ENCODE data around the gene FSD1. TPM values are rescaled to one million over a fixed set of nuclear protein-coding genes. Genes with fewer than 3 reads are reported as not detected.

The FSD1 gene
- total RNA-seq, 1 donor from 2014 or later: 17.7 TPM

DNA sequence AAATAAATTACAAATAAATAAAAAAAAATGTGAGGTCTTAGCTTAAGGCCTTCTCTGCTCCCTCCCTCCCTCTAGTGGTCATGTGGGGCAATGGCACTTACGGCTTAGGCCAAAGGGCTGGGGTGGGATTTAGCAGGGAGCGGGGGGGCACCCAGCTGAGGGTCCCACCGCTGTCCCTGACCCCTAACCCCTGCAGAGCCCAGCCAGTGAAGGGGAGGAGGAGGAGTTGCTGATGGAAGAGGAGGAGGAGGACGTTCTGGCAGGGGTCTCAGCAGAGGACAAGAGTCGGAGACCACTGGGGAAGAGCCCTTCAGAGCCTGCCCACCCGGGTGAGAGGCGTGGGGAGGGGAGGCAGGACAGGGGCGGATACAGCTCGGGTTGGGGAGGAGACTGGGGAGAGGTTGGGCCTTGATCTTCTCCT is 48.3 kb downstream of the FSD1 start:
- H3K27ac Mint-ChIP-seq: no peak overlapping the region
- H3K4me3 Mint-ChIP-seq: no peak overlapping the region
- DNase-seq (ENCODE audit: low spot score in 2 of 2, unreplicated experiment in 2 of 2): peak; percentile 51 to 76
- H3K4me1 Mint-ChIP-seq: no peaks in the 10 kb centered on the region
- no peaks in the 10 kb centered on the region for H3K9me3 Mint-ChIP-seq
- H3K27me3 Mint-ChIP-seq (ENCODE audit: low read depth): no peaks in the 10 kb centered on the region
- peaks cover 11% of the 10 kb centered on the region for H3K36me3 Mint-ChIP-seq
- peak; percentile 96 for TF ChIP-seq CTCF (IDR thresholded peaks at IDR 0.05; ENCODE audit: unreplicated experiment)

- no peaks in the 10 kb centered on the region for H3K27me3 Mint-ChIP-seq (ENCODE audit: low read depth)
- H3K4me1 Mint-ChIP-seq: no peaks in the 10 kb centered on the region
- no peaks in the 10 kb centered on the region for H3K9me3 Mint-ChIP-seq
- H3K27ac Mint-ChIP-seq: no peak overlapping the region
- no peak overlapping the region for H3K4me3 Mint-ChIP-seq
- TF ChIP-seq CTCF (IDR thresholded peaks at IDR 0.05; ENCODE audit: unreplicated experiment): no peak
- no peak for DNase-seq (ENCODE audit: low spot score in 2 of 2, unreplicated experiment in 2 of 2)
- peaks cover 13% of the 10 kb centered on the region for H3K36me3 Mint-ChIP-seq
These were observed 49.9 kb downstream of the FSD1 start for GRCh38 chr19:4354282-4354681.

DNA sequence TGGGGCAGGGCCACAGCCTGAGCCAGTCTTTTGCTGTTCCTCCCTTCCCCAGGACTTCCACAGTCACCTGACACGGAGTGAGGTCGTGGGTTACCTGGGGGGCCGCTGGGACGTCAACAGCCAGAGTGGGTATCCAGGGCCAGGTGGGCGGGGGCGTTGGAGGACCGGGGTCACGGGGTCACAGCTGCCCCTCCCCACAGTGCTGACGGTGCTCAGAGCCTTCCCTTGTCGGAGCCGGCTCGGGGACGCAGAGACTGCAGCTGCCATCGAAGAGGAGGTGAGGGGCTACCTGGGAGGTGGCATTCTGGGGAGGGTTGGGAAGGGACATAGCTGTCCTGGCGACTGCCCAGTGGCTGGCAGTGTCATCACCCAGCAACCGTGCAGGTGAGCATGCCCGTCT is 50.5 kb downstream of the FSD1 start:
- no peak for TF ChIP-seq CTCF (IDR thresholded peaks at IDR 0.05; ENCODE audit: unreplicated experiment)
- H3K4me1 Mint-ChIP-seq: no peaks in the 10 kb centered on the region
- peaks cover 10% of the 10 kb centered on the region for H3K36me3 Mint-ChIP-seq
- H3K27me3 Mint-ChIP-seq (ENCODE audit: low read depth): no peaks in the 10 kb centered on the region
- no peak for DNase-seq (ENCODE audit: low spot score in 2 of 2, unreplicated experiment in 2 of 2)
- H3K27ac Mint-ChIP-seq: no peak overlapping the region
- H3K4me3 Mint-ChIP-seq: no peak overlapping the region
- no peaks in the 10 kb centered on the region for H3K9me3 Mint-ChIP-seq

GRCh38 chr19:4357095-4357797 is 52.8 kb downstream of the FSD1 start:
- no peaks in the 10 kb centered on the region for H3K9me3 Mint-ChIP-seq
- H3K27ac Mint-ChIP-seq: no peak overlapping the region
- no peak overlapping the region for H3K4me3 Mint-ChIP-seq
- H3K36me3 Mint-ChIP-seq: peaks cover 6% of the 10 kb centered on the region
- no peaks in the 10 kb centered on the region for H3K27me3 Mint-ChIP-seq (ENCODE audit: low read depth)
- TF ChIP-seq CTCF (IDR thresholded peaks at IDR 0.05; ENCODE audit: unreplicated experiment): no peak
- no peaks in the 10 kb centered on the region for H3K4me1 Mint-ChIP-seq
- no peak for DNase-seq (ENCODE audit: low spot score in 2 of 2, unreplicated experiment in 2 of 2)

DNA sequence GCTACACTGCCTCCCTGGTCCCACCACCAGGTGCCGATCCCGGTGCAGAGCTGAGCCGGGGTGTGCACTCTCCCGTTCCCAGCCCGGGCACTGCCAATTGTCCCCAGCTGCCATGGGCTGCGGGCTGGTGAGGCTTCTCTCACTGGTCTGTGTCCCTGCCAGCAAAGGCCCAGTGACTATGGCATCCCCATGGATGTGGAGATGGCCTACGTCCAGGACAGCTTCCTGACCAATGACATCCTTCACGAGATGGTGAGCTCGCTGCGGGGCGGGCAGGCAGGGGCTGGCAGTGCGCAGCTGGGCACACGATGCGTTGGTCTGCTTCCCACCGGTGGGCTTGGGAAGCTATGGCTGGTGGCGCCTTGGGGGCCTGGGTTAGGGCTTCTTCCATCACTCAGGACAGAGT is 53.5 kb downstream of the FSD1 start:
- no peak for TF ChIP-seq CTCF (IDR thresholded peaks at IDR 0.05; ENCODE audit: unreplicated experiment)
- Mint-ChIP-seq H3K27ac (no peak overlapping the region), H3K36me3 (peaks cover 4% of the 10 kb centered on the region), H3K27me3 (ENCODE audit: low read depth) (no peaks in the 10 kb centered on the region), H3K4me1 (no peaks in the 10 kb centered on the region), H3K4me3 (no peak overlapping the region), H3K9me3 (no peaks in the 10 kb centered on the region)
- DNase-seq (ENCODE audit: low spot score in 2 of 2, unreplicated experiment in 2 of 2): no peak

All from mesothelial cell of epicardium (in vitro differentiated cells).